Urinary bladder (tissue), 4 donors: ENCODE measurements around the gene PAAF1. TPM values are rescaled to one million over a fixed set of nuclear protein-coding genes. Genes with fewer than 3 reads are reported as not detected.
"Not testable (repeated sequence)": the region's sequence is repeated elsewhere in the genome, so short reads cannot be mapped to it uniquely, and the experiment has no call there.

Source experiments
- DNase-seq: peaks from one replicate; pipeline ENCODE4 v3.0.0-alpha.2; 2015; ENCODE audit errors: extremely low spot score
- H3K27ac ChIP-seq: one replicate; pipeline ENCODE4 v1.5.1; 2013; ENCODE audit warnings: low read depth, mild to moderate bottlenecking, moderate library complexity
- H3K36me3 ChIP-seq: one replicate; pipeline ENCODE4 v1.6.1; 2013; ENCODE audit warnings: mild to moderate bottlenecking, moderate library complexity; ENCODE audit not compliant: insufficient read depth
- H3K4me1 ChIP-seq: one replicate; pipeline ENCODE4 v1.6.1; 2013; ENCODE audit warnings: mild to moderate bottlenecking, moderate library complexity; ENCODE audit not compliant: insufficient read depth
- H3K4me3 ChIP-seq: one replicate; pipeline ENCODE4 v1.5.1; 2013; ENCODE audit warnings: low read depth, low read length
- WGBS: extraction: QIAGEN DNeasy Blood & Tissue Kit; methylation state at CpG from one replicate; pipeline ENCODE4 v1.1.7; 2013; 5-methylcytosine and 5-hydroxymethylcytosine counted together
- polyA plus RNA-seq: library from polyadenylated mRNA; stranded (reverse); fragments of 200-250 nt; gene quantifications from one replicate; pipeline ENCODE4 v1.2.3, GENCODE V29; 2013
- total RNA-seq: library from RNA; depleted of rRNA; stranded (reverse); fragments of >200 nt; gene quantifications from one replicate; pipeline ENCODE4 v1.2.3, GENCODE V29; 2014
- donor health status: healthy with polysubstance abuse.
- donor health status: healthy.

PAAF1 gene
- total and polyA plus RNA-seq, 2 donors, result 15.1 to 20.2 TPM

GRCh38 chr11:73902303-73902702, 25.5 kb downstream of the PAAF1 start:
- WGBS, result 93% methylated on average over 1 of the region's 1 CpG
- H3K4me3 ChIP-seq, result no peak overlapping the region
- no peak for DNase-seq
- peaks cover 4% of the 10 kb centered on the region for H3K36me3 ChIP-seq
- no peak overlapping the region for H3K27ac ChIP-seq
- no peaks in the 10 kb centered on the region for H3K4me1 ChIP-seq

GRCh38 chr11:73907191-73907590, 30.4 kb downstream of the PAAF1 start:
- DNase-seq, result no peak
- WGBS, result 88% methylated on average over 4 of the region's 4 CpGs
- no peaks in the 10 kb centered on the region for H3K4me1 ChIP-seq
- peaks cover 7% of the 10 kb centered on the region for H3K36me3 ChIP-seq
- no peak overlapping the region for H3K27ac ChIP-seq
- no peak overlapping the region for H3K4me3 ChIP-seq

GRCh38 chr11:73912026-73912425, 35.2 kb downstream of the PAAF1 start:
- Histone ChIP-seq H3K4me1 (no peaks in the 10 kb centered on the region), H3K4me3 (no peak overlapping the region), H3K27ac (no peak overlapping the region), H3K36me3 (peaks cover 5% of the 10 kb centered on the region)
- DNase-seq, result no peak
- WGBS, result 97% methylated on average over 2 of the region's 2 CpGs

- H3K27ac ChIP-seq, result no peak overlapping the region
- H3K4me3 ChIP-seq, result no peak overlapping the region
- no peaks in the 10 kb centered on the region for H3K4me1 ChIP-seq
- H3K36me3 ChIP-seq, result peaks cover 8% of the 10 kb centered on the region
- no peak for DNase-seq
Measured at GRCh38 chr11:73913472-73913871, 36.7 kb downstream of the PAAF1 start.

GRCh38 chr11:73914284-73914683, 37.5 kb downstream of the PAAF1 start:
- Histone ChIP-seq H3K4me1 (no peaks in the 10 kb centered on the region), H3K4me3 (no peak overlapping the region), H3K27ac (no peak overlapping the region), H3K36me3 (peaks cover 8% of the 10 kb centered on the region)
- DNase-seq, result no peak
- WGBS, result 92% methylated on average over 4 of the region's 4 CpGs

- H3K36me3 ChIP-seq, result peaks cover 8% of the 10 kb centered on the region
- 76% methylated on average over 1 of the region's 1 CpG for WGBS
- H3K27ac ChIP-seq, result no peak overlapping the region
- H3K4me3 ChIP-seq, result no peak overlapping the region
- no peaks in the 10 kb centered on the region for H3K4me1 ChIP-seq
- DNase-seq, result no peak
Measured at GRCh38 chr11:73916435-73916834, 39.6 kb downstream of the PAAF1 start.

- no peak overlapping the region for H3K27ac ChIP-seq
- WGBS, result over 99% methylated on average over 4 of the region's 4 CpGs
- peaks cover 5% of the 10 kb centered on the region for H3K36me3 ChIP-seq
- DNase-seq, result no peak
- no peaks in the 10 kb centered on the region for H3K4me1 ChIP-seq
- H3K4me3 ChIP-seq, result no peak overlapping the region
Measured at GRCh38 chr11:73921180-73921579, 44.4 kb downstream of the PAAF1 start.

GRCh38 chr11:73929388-73929787, 52.6 kb downstream of the PAAF1 start:
- Histone ChIP-seq H3K36me3 (peaks cover 4% of the 10 kb centered on the region), H3K27ac (no peak overlapping the region), H3K4me3 (no peak overlapping the region), H3K4me1 (no peaks in the 10 kb centered on the region)
- 98% methylated on average over 2 of the region's 2 CpGs for WGBS
- no peak for DNase-seq

GRCh38 chr11:73931039-73931645, 54.3 kb downstream of the PAAF1 start:
- Histone ChIP-seq H3K36me3 (peaks cover 4% of the 10 kb centered on the region), H3K27ac (no peak overlapping the region), H3K4me3 (no peak overlapping the region), H3K4me1 (no peaks in the 10 kb centered on the region)
- DNase-seq, result no peak
- 63% methylated on average over 7 of the region's 7 CpGs for WGBS

GRCh38 chr11:73931951-73932350, 55.2 kb downstream of the PAAF1 start:
- WGBS, result 93% methylated on average over 6 of the region's 6 CpGs
- no peak overlapping the region for H3K27ac ChIP-seq
- no peaks in the 10 kb centered on the region for H3K4me1 ChIP-seq
- H3K36me3 ChIP-seq, result peaks cover 2% of the 10 kb centered on the region
- no peak overlapping the region for H3K4me3 ChIP-seq
- DNase-seq, result no peak

GRCh38 chr11:73932781-73933180, 56.0 kb downstream of the PAAF1 start:
- H3K27ac ChIP-seq, result no peak overlapping the region
- no peak overlapping the region for H3K4me3 ChIP-seq
- no peak for DNase-seq
- 91% methylated on average over 7 of the region's 7 CpGs for WGBS
- no peaks in the 10 kb centered on the region for H3K4me1 ChIP-seq
- H3K36me3 ChIP-seq, result no peaks in the 10 kb centered on the region

GRCh38 chr11:73936047-73936446, 59.2 kb downstream of the PAAF1 start:
- H3K4me1 ChIP-seq, H3K4me3 ChIP-seq, DNase-seq, H3K27ac ChIP-seq, H3K36me3 ChIP-seq: not testable (repeated sequence)
- WGBS, result 96% methylated on average over 16 of the region's 25 CpGs

- WGBS, result 62% methylated on average over 4 of the region's 4 CpGs
- H3K4me3 ChIP-seq, result no peak overlapping the region
- no peak overlapping the region for H3K27ac ChIP-seq
- H3K36me3 ChIP-seq, result no peaks in the 10 kb centered on the region
- no peaks in the 10 kb centered on the region for H3K4me1 ChIP-seq
- DNase-seq, result no peak
Measured at GRCh38 chr11:73939096-73939495, 62.3 kb downstream of the PAAF1 start.

GRCh38 chr11:73940801-73941570, 64.2 kb downstream of the PAAF1 start:
- no peak overlapping the region for H3K4me3 ChIP-seq
- no peaks in the 10 kb centered on the region for H3K4me1 ChIP-seq
- no peak for DNase-seq
- no peaks in the 10 kb centered on the region for H3K36me3 ChIP-seq
- WGBS, result 94% methylated on average over 9 of the region's 9 CpGs
- no peak overlapping the region for H3K27ac ChIP-seq
